KMS-11 (cell line): ENCODE measurements around the gene IQCM.

Experiments used
- H2AFZ ChIP-seq: fragments of 200-600 bp; sonication (generic); 2 replicates; pipeline ENCODE4 v1.6.1; 2016; ENCODE audit warnings: antibody characterized with exemption, mixed run types, low read depth
- H3K27ac ChIP-seq: fragments of 200-600 bp; sonication (generic); 2 replicates; pipeline ENCODE4 v1.6.1; 2016; ENCODE audit warnings: mild to moderate bottlenecking, mixed run types
- H3K27me3 ChIP-seq: fragments of 200-600 bp; sonication (generic); 2 replicates; pipeline ENCODE4 v1.6.1; 2017; ENCODE audit warnings: mild to moderate bottlenecking, low read depth, mixed run types, moderate library complexity; ENCODE audit not compliant: insufficient read depth
- H3K36me3 ChIP-seq: fragments of 200-600 bp; sonication (generic); 2 replicates; pipeline ENCODE4 v1.6.1; 2017; ENCODE audit warnings: mild to moderate bottlenecking, mixed run types; ENCODE audit not compliant: insufficient read depth
- H3K4me1 ChIP-seq: fragments of 200-600 bp; sonication (generic); 2 replicates; pipeline ENCODE4 v1.6.1; 2016; ENCODE audit warnings: mild to moderate bottlenecking, low read depth, mixed run types; ENCODE audit not compliant: poor library complexity, severe bottlenecking
- H3K4me2 ChIP-seq: fragments of 200-600 bp; sonication (generic); 2 replicates; pipeline ENCODE4 v1.7.0; 2016; ENCODE audit warnings: mild to moderate bottlenecking, mixed run types
- H3K4me3 ChIP-seq: fragments of 200-600 bp; sonication (generic); IDR thresholded peaks from 2 replicates; pipeline ENCODE4 v1.6.1; 2017; ENCODE audit warnings: low read depth, low read length, mixed read lengths; ENCODE audit not compliant: insufficient read depth
- H3K79me2 ChIP-seq: fragments of 200-600 bp; sonication (generic); 2 replicates; pipeline ENCODE4 v1.6.1; 2016; ENCODE audit warnings: low read depth, mixed run types; ENCODE audit not compliant: insufficient read depth
- H3K9ac ChIP-seq: fragments of 200-600 bp; sonication (generic); 2 replicates; pipeline ENCODE4 v1.6.1; 2016; ENCODE audit warnings: mild to moderate bottlenecking, mixed run types
- H4K20me1 ChIP-seq: fragments of 200-600 bp; sonication (generic); 2 replicates; pipeline ENCODE4 v1.6.1; 2016; ENCODE audit warnings: mild to moderate bottlenecking, mixed run types; ENCODE audit not compliant: insufficient read depth
- TF ChIP-seq, protein P1 (sequence below): fragments of 200-600 bp; sonication (generic); conservative IDR thresholded peaks from 2 replicates; pipeline ENCODE4 v1.6.1; 2017; ENCODE audit warnings: low read depth, mild to moderate bottlenecking, antibody characterized with exemption, low read length, moderate library complexity, mixed read lengths

Gene IQCM

DNA sequence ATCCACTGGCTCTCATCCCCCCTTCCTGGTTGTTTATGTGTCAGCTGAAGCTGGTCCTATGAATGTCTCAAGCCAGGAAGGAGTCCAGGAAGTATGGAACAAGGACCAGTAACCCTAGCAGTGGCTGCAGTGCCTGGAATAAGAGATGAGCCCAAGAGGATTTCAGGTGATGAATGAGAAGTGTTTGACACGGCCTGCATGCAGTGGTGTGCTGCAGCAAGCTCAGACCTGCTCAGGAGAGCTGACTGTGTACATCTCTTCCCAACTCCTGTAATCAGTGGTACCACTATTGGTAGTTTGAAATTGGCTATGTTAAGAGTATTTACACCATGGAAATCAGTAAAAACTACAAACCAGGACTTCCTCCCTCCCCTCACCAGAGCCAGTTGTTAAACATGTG, 88.0 kb downstream of the IQCM start:
- no peaks in the 10 kb centered on the region for H3K79me2 ChIP-seq
- no peaks in the 10 kb centered on the region for H3K4me1 ChIP-seq
- TF ChIP-seq, protein P1, sequence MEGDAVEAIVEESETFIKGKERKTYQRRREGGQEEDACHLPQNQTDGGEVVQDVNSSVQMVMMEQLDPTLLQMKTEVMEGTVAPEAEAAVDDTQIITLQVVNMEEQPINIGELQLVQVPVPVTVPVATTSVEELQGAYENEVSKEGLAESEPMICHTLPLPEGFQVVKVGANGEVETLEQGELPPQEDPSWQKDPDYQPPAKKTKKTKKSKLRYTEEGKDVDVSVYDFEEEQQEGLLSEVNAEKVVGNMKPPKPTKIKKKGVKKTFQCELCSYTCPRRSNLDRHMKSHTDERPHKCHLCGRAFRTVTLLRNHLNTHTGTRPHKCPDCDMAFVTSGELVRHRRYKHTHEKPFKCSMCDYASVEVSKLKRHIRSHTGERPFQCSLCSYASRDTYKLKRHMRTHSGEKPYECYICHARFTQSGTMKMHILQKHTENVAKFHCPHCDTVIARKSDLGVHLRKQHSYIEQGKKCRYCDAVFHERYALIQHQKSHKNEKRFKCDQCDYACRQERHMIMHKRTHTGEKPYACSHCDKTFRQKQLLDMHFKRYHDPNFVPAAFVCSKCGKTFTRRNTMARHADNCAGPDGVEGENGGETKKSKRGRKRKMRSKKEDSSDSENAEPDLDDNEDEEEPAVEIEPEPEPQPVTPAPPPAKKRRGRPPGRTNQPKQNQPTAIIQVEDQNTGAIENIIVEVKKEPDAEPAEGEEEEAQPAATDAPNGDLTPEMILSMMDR, result no peak
- no peak overlapping the region for H3K9ac ChIP-seq
- no peak overlapping the region for H3K4me2 ChIP-seq
- H2AFZ ChIP-seq, result no peak overlapping the region
- H3K4me3 ChIP-seq, result no peak overlapping the region
- no peaks in the 10 kb centered on the region for H3K27me3 ChIP-seq
- no peaks in the 10 kb centered on the region for H4K20me1 ChIP-seq
- no peaks in the 10 kb centered on the region for H3K36me3 ChIP-seq
- no peak overlapping the region for H3K27ac ChIP-seq

DNA sequence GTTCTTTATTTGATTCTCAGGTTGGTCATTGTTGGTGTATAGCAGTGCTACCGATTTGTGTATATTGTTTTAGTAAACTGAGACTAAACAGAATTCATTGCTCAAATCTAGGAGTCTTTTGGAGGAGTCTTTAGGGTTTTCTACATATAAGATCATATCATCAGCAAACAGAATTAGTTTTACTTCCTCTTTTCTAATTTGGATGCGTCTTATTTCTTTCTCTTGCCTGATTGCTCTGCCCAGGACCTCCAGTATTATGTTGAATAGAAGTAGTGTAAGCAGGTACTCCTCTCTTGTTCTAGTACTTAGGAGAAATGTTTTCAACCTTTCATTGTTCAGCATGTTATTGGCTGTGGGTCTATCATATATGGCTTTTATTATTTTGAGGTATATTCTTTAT, 92.6 kb downstream of the IQCM start:
- no peaks in the 10 kb centered on the region for H4K20me1 ChIP-seq
- no peaks in the 10 kb centered on the region for H3K36me3 ChIP-seq
- H3K4me2 ChIP-seq, result no peak overlapping the region
- TF ChIP-seq, protein P1, result no peak
- H3K4me1 ChIP-seq, result no peaks in the 10 kb centered on the region
- H3K9ac ChIP-seq, result no peak overlapping the region
- H3K27ac ChIP-seq, result no peak overlapping the region
- no peaks in the 10 kb centered on the region for H3K79me2 ChIP-seq
- no peak overlapping the region for H3K4me3 ChIP-seq
- H3K27me3 ChIP-seq, result no peaks in the 10 kb centered on the region
- H2AFZ ChIP-seq, result no peak overlapping the region

DNA sequence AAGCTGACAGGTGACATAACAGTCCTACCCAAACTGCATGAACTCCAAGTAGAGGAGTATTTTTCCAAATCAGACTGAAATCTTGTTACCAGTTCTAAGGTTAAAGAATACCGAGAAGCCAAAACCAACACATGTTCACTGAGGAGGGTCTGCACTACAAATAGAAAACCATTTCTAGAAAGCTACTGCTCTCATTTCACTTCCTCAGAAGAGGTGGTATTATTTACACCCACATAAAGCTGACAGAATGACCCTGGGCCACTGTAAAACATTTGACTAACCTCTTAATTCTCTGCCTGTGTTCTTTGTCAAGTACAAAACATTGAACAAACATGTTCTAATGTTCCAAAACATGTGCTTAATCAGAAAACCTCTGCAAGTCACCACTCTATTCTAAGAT, 95.8 kb downstream of the IQCM start:
- TF ChIP-seq, protein P1, result no peak
- Histone ChIP-seq H3K36me3 (no peaks in the 10 kb centered on the region), H2AFZ (no peak overlapping the region), H3K27me3 (no peaks in the 10 kb centered on the region), H3K27ac (no peak overlapping the region), H3K9ac (no peak overlapping the region), H3K4me3 (no peak overlapping the region), H3K4me2 (no peak overlapping the region), H3K4me1 (no peaks in the 10 kb centered on the region), H3K79me2 (no peaks in the 10 kb centered on the region), H4K20me1 (no peaks in the 10 kb centered on the region)

DNA sequence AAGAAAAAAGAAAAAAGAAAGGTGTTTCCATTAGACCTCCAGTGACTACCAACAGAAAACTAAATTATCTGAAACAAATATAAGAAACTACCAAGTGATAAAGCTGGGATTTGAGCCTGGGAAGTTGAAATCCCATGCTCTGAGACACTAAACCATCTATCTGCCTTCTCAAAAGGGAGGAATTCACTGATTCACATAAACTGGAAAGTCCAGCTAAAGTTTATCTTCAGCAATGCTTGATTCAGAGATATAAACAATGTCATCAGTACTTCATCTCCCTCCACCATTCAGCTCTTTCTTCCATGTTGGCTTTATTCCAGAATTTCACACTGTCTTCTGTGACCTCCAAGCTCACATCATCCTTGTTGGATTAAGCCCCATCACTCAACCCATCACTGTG, 96.3 kb downstream of the IQCM start:
- no peaks in the 10 kb centered on the region for H3K4me1 ChIP-seq
- no peaks in the 10 kb centered on the region for H4K20me1 ChIP-seq
- H3K4me3 ChIP-seq, result no peak overlapping the region
- H3K9ac ChIP-seq, result no peak overlapping the region
- no peak overlapping the region for H3K27ac ChIP-seq
- no peak overlapping the region for H2AFZ ChIP-seq
- H3K4me2 ChIP-seq, result no peak overlapping the region
- no peaks in the 10 kb centered on the region for H3K36me3 ChIP-seq
- TF ChIP-seq, protein P1, result no peak
- H3K79me2 ChIP-seq, result no peaks in the 10 kb centered on the region
- H3K27me3 ChIP-seq, result no peaks in the 10 kb centered on the region

DNA sequence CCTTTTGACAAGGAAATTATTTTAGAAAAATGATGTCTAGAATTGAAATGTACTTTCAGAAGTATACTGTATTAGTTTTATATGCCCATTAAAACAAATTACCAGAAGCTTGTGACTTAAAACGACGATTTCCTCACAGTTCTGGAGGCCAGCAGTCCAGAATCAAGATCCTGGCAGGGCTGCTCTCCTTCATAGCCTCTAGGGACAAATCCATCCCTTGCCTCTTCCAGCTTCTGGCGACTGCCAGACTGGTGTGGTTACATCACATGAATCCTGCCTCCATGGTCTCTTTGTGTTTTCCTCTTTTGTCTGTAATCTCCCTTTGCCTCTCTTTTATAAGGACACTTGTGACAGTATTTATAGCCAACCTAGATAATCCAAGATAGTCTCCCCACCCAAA, 97.1 kb downstream of the IQCM start:
- TF ChIP-seq, protein P1, result no peak
- H3K9ac ChIP-seq, result no peak overlapping the region
- H4K20me1 ChIP-seq, result no peaks in the 10 kb centered on the region
- H3K27ac ChIP-seq, result no peak overlapping the region
- H3K27me3 ChIP-seq, result no peaks in the 10 kb centered on the region
- no peak overlapping the region for H3K4me3 ChIP-seq
- H3K4me2 ChIP-seq, result no peak overlapping the region
- no peak overlapping the region for H2AFZ ChIP-seq
- H3K36me3 ChIP-seq, result no peaks in the 10 kb centered on the region
- H3K79me2 ChIP-seq, result no peaks in the 10 kb centered on the region
- no peaks in the 10 kb centered on the region for H3K4me1 ChIP-seq
